K562 (cell line): ENCODE results near the gene ZNF485. TPM values are rescaled to one million over a fixed set of nuclear protein-coding genes. Genes with fewer than 3 reads are reported as not detected.

Experiments used
- ETS1 ChIP-seq: conservative IDR thresholded peaks from 2 replicates; pipeline ENCODE4 v1.6.1; 2011; ENCODE audit warnings: low read depth, mild to moderate bottlenecking, low read length; ENCODE audit not compliant: control insufficient read depth
- POLR3A ChIP-seq: IDR thresholded peaks from 2 replicates; pipeline ENCODE4 v1.6.1; 2011; ENCODE audit warnings: borderline replicate concordance, mild to moderate bottlenecking, moderate library complexity; ENCODE audit not compliant: insufficient read length, insufficient read depth; ENCODE audit errors: extremely low read depth
- USF1 ChIP-seq: sonication (generic); formaldehyde crosslinking; IDR thresholded peaks from 2 replicates; pipeline ENCODE4 v1.9.0; 2022; ENCODE audit warnings: mild to moderate bottlenecking, missing genetic modification reagents
- ZC3H4 ChIP-seq: sonication (generic); formaldehyde crosslinking; IDR thresholded peaks from 2 replicates; pipeline ENCODE4 v1.9.0; 2021; ENCODE audit warnings: missing genetic modification reagents, borderline replicate concordance
- ZNF318 ChIP-seq, 2 experiments: fragments of 450-650 bp; IDR thresholded peaks; 2 replicates each; pipeline ENCODE4 v1.6.1; 2016; ENCODE audit warnings: mild to moderate bottlenecking in 2 of 2, borderline replicate concordance in 1 of 2, low read depth in 1 of 2, moderate library complexity in 1 of 2
- polyA plus RNA-seq, 8 experiments: library from polyadenylated mRNA; depleted of rRNA in 4 of 8; stranded (reverse) in 5 of 8; unstranded in 3 of 8; fragments of >200 nt; fragmentation: Nextera tagmentation in 2 of 8; fragmentation: Illumina TruSeq in 1 of 8; extraction: Ambion mirVana in 2 of 8; extraction: Trizol in 1 of 8; gene quantifications; 2 replicates each; pipeline versions ENCODE4 v1.2.1 to v1.2.3, GENCODE V29; 2011 to 2014; ENCODE audit warnings: inconsistent platforms in 1 of 8, missing spikeins in 1 of 8
- total RNA-seq, 7 experiments: library from RNA; depleted of rRNA in 6 of 7; stranded (reverse); fragments of >200 nt in 6 of 7; fragmentation: Illumina TruSeq in 2 of 7; extraction: Trizol in 2 of 7; gene quantifications; 2 replicates each; pipeline versions ENCODE4 v1.2.1 to v1.2.3, GENCODE V29; 2011 to 2021; ENCODE audit warnings: low replicate concordance in 1 of 7
- TF ChIP-seq, protein P1 (sequence below): sonication (generic); formaldehyde crosslinking; IDR thresholded peaks from 2 replicates; pipeline ENCODE4 v1.8.0; 2022; ENCODE audit warnings: mild to moderate bottlenecking, missing genetic modification reagents
- TF ChIP-seq, protein P2 (sequence below): fragments of 200-800 bp; sonication (Bioruptor generic); IDR thresholded peaks from 2 replicates; pipeline ENCODE4 v1.6.1; 2016; ENCODE audit warnings: missing genetic modification characterization, missing compliant biosample characterization

Gene ZNF485
- total and polyA plus RNA-seq, 9 of the 15 experiments (the other 6 are each of a cell fraction or from before 2014, with no cell fraction given): 8.0 to 18.7 (median 11.9) TPM

DNA sequence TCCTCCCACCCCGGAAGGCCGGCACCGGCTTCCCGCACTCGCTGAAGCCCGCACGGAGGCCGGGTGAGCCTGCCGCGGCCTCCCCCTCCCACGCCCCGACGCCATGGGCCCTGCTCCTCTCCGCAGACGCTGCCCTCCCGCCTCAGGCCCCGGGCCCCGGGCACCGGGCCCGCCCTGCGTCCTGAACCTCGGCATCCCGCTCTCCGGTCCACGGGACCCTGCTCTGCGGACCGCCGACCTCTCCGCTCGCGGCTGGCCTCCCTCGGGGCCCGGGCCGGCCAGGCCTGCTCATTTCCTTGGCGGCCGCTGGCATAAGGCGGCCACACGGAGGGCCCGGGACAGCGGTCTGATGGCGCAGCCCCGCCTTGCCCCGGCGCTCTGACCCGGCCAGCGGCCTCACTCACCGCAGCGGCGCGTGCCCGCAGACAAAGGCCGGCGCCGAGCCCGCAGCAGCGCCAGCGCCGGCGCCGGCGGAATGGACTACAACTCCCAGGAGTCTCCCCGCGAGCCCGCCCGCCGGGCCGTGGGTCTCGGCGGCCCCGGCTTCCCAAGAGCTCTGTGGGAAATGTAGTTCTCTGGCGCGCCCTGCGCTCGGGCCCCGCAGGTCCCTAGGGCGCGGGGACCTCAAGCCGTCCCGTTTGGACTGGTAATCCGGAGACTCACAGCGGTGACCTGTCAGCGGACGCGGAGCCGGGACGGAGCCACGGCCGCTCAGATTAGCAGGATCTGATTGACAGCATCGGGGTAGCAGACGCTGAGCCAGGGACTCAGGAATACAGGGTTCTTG lies 42.4 kb downstream of the ZNF485 start, which contains the start of gene ZNF32 (continued):
- TF ChIP-seq, protein P1, sequence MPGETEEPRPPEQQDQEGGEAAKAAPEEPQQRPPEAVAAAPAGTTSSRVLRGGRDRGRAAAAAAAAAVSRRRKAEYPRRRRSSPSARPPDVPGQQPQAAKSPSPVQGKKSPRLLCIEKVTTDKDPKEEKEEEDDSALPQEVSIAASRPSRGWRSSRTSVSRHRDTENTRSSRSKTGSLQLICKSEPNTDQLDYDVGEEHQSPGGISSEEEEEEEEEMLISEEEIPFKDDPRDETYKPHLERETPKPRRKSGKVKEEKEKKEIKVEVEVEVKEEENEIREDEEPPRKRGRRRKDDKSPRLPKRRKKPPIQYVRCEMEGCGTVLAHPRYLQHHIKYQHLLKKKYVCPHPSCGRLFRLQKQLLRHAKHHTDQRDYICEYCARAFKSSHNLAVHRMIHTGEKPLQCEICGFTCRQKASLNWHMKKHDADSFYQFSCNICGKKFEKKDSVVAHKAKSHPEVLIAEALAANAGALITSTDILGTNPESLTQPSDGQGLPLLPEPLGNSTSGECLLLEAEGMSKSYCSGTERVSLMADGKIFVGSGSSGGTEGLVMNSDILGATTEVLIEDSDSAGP (CRISPR knock-in tag): no peak
- TF ChIP-seq POLR3A (no peak), ETS1 (peak; percentile 99), ZNF318 (IDR thresholded peaks at IDR 0.05; ENCODE audit: borderline replicate concordance in 1 of 2, low read depth in 1 of 2) (no peak), USF1 (CRISPR knock-in tag) (no peak; the same call in 1 of the 2 replicates), ZC3H4 (CRISPR knock-in tag) (no peak)
- TF ChIP-seq, protein P2, sequence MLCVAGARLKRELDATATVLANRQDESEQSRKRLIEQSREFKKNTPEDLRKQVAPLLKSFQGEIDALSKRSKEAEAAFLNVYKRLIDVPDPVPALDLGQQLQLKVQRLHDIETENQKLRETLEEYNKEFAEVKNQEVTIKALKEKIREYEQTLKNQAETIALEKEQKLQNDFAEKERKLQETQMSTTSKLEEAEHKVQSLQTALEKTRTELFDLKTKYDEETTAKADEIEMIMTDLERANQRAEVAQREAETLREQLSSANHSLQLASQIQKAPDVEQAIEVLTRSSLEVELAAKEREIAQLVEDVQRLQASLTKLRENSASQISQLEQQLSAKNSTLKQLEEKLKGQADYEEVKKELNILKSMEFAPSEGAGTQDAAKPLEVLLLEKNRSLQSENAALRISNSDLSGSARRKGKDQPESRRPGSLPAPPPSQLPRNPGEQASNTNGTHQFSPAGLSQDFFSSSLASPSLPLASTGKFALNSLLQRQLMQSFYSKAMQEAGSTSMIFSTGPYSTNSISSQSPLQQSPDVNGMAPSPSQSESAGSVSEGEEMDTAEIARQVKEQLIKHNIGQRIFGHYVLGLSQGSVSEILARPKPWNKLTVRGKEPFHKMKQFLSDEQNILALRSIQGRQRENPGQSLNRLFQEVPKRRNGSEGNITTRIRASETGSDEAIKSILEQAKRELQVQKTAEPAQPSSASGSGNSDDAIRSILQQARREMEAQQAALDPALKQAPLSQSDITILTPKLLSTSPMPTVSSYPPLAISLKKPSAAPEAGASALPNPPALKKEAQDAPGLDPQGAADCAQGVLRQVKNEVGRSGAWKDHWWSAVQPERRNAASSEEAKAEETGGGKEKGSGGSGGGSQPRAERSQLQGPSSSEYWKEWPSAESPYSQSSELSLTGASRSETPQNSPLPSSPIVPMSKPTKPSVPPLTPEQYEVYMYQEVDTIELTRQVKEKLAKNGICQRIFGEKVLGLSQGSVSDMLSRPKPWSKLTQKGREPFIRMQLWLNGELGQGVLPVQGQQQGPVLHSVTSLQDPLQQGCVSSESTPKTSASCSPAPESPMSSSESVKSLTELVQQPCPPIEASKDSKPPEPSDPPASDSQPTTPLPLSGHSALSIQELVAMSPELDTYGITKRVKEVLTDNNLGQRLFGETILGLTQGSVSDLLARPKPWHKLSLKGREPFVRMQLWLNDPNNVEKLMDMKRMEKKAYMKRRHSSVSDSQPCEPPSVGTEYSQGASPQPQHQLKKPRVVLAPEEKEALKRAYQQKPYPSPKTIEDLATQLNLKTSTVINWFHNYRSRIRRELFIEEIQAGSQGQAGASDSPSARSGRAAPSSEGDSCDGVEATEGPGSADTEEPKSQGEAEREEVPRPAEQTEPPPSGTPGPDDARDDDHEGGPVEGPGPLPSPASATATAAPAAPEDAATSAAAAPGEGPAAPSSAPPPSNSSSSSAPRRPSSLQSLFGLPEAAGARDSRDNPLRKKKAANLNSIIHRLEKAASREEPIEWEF: no peak
